ENCODE data around the gene NDUFB2. TPM values are rescaled to one million over a fixed set of nuclear protein-coding genes. Genes with fewer than 3 reads are reported as not detected.
A peak's percentile ranks its signal among the peaks of the same experiment; 100 is the strongest.

The NDUFB2 gene
- total RNA-seq, 1 experiment from 2014 or later: 296 TPM

DNA sequence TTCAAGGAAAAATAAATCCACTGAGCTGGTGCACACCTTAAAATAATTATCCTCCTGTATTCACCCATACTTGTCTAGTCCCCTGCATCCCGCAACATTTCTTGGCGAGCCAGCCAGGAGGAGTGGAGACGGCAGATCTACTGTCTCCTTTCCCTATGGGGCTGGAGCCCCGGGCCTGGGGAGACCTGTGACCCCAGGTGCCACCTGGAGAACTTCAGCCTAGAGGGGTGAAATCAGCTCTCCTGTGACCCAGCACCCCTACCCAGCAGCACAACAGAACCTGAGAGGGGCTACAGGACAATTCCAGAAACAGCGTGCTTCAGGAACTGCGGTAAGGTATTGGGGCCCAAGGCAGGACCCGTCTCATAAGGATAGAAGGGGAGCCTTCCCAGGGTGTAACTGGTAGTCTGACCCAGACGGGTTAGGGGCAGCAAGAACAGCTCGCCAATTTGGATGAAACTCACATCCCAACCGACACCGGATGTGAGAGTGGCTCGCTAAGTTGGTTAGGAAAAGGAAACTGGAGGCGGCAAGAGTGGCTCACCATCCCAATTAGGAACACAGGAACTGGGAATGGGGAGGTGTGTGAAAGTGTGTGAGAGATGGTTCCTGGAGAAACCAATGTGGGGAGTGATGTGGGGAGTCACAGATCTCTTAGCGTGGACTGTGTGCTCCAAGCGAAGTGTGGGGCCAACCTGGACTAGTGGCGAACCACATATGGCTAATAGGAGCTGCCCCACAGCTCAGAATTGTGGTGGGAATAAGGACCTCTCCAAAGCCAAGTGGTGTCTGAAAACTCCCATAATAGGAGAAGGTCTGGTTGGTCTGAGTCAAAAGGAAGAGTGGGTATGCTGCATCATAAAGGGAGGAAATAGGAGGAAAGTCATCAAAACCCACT lies 40.7 kb upstream of the NDUFB2 start:
- DNase-seq: no peak
- H2AFZ ChIP-seq (ENCODE audit: low read length): peak overlapping the region; percentile 81; the same call in 1 of the 2 replicates
- no peaks in the 10 kb centered on the region for H3K9me3 ChIP-seq (ENCODE audit: low read length)
- H3K9me2 ChIP-seq (replicated peaks; ENCODE audit: low read length): no peaks in the 10 kb centered on the region
- peak overlapping the region; percentile 82 for H3K4me2 ChIP-seq (ENCODE audit: low read length)
- ATAC-seq: no peak
- H3K27ac ChIP-seq (ENCODE audit: low read length): no peak overlapping the region
- H3F3A ChIP-seq (ENCODE audit: low read length, unreplicated experiment): no peaks in the 10 kb centered on the region
- H3K4me1 ChIP-seq (ENCODE audit: insufficient read depth, low read length): peaks cover 19% of the 10 kb centered on the region
- TF ChIP-seq EZH2 (IDR thresholded peaks at IDR 0.05; ENCODE audit: low read length, unreplicated experiment): no peak
- no peak for TF ChIP-seq EZH2phosphoT487 (IDR thresholded peaks at IDR 0.05; ENCODE audit: borderline replicate concordance, low read length)
- TF ChIP-seq, protein P1, sequence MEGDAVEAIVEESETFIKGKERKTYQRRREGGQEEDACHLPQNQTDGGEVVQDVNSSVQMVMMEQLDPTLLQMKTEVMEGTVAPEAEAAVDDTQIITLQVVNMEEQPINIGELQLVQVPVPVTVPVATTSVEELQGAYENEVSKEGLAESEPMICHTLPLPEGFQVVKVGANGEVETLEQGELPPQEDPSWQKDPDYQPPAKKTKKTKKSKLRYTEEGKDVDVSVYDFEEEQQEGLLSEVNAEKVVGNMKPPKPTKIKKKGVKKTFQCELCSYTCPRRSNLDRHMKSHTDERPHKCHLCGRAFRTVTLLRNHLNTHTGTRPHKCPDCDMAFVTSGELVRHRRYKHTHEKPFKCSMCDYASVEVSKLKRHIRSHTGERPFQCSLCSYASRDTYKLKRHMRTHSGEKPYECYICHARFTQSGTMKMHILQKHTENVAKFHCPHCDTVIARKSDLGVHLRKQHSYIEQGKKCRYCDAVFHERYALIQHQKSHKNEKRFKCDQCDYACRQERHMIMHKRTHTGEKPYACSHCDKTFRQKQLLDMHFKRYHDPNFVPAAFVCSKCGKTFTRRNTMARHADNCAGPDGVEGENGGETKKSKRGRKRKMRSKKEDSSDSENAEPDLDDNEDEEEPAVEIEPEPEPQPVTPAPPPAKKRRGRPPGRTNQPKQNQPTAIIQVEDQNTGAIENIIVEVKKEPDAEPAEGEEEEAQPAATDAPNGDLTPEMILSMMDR (conservative IDR thresholded peaks at IDR 0.05; ENCODE audit: low read depth, low read length): no peak
- H4K20me1 ChIP-seq (ENCODE audit: low read length): no peaks in the 10 kb centered on the region
- no peak overlapping the region for H3K9ac ChIP-seq (ENCODE audit: low read length)
- no TSS peak for BruUV-seq (replicated peaks)
- no peaks in the 10 kb centered on the region for H3K27me3 ChIP-seq (ENCODE audit: low read length)
- H3K4me3 ChIP-seq (ENCODE audit: low read length): peak overlapping the region; percentile 54; the same call in 1 of the 2 replicates
- ChIA-PET POLR2A (ENCODE audit: unreplicated experiment) (no interaction called here), CTCF (no interaction called here)
- H3K79me2 ChIP-seq (ENCODE audit: low read length): no peaks in the 10 kb centered on the region
- H3K36me3 ChIP-seq (ENCODE audit: low read depth, low read length): no peaks in the 10 kb centered on the region
- intact Hi-C loops (cut with micrococcal nuclease): loop anchor here (5.0 kb wide), 1 partner anchor 258 kb away; the partner anchor contains the start of gene SLC37A3

DNA sequence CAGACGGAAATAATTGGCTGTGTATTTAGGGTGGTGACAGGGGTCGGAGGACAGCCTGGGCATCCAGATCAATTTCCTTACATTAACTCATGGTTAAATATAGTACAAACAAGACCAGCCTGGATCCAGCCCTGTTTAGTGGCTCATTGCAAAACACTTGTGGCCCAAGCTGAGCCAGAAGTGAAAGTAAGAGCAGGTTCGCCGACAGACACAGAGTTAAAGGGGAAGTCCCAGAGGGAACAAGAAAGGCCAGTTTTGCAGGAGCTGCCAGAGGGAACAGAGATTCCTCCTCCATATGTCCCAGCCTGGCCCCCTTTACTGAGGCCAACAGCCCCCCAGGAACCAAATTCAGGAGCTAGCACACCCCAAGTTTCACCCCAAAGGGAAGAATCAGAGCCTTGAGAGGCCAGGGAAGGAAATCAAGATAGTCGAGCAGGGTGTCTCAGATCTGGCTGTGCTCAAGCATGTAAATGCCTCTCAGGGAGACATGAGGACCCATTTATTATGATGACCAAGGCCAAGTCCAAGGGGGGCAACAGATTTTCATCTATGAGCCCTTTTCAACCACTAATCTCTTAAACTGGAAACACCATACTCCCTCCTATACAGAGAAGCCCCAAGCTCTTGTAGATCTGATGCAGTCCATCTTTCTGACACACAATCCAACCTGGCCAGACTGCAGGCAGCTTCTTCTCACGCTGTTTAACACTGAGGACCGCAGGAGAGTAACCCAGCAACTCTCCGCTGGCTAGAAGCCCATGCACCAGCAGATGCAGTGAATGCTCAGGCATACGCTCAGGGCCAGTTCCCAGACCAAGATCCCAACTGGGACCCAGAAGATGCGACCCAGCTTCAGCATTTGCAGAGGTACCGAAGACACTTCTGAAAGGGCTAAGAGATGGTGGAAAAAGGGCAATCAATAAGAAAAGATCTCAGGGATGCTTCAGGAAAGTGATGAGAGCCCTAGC lies 39.7 kb upstream of the NDUFB2 start:
- intact Hi-C loops (cut with micrococcal nuclease): loop anchor here (5.0 kb wide), 1 partner anchor 260 kb away; the partner anchor contains the start of gene SLC37A3
- Histone ChIP-seq H3K27me3 (ENCODE audit: low read length) (no peaks in the 10 kb centered on the region), H3K36me3 (ENCODE audit: low read depth, low read length) (no peaks in the 10 kb centered on the region), H3F3A (ENCODE audit: low read length, unreplicated experiment) (no peaks in the 10 kb centered on the region), H3K27ac (ENCODE audit: low read length) (no peak overlapping the region), H3K79me2 (ENCODE audit: low read length) (no peaks in the 10 kb centered on the region), H4K20me1 (ENCODE audit: low read length) (no peaks in the 10 kb centered on the region), H3K4me1 (ENCODE audit: insufficient read depth, low read length) (peaks cover 9% of the 10 kb centered on the region), H3K9me3 (ENCODE audit: low read length) (no peaks in the 10 kb centered on the region), H3K4me2 (ENCODE audit: low read length) (peak overlapping the region; percentile 82), H2AFZ (ENCODE audit: low read length) (peak overlapping the region; percentile 81), H3K9me2 (replicated peaks; ENCODE audit: low read length) (no peaks in the 10 kb centered on the region), H3K4me3 (ENCODE audit: low read length) (peak overlapping the region; percentile 54), H3K9ac (ENCODE audit: low read length) (no peak overlapping the region)
- ChIA-PET POLR2A (ENCODE audit: unreplicated experiment) (no interaction called here), CTCF (no interaction called here)
- DNase-seq (peak; percentile 74), ATAC-seq (peak; percentile 62)
- TF ChIP-seq EZH2phosphoT487 (IDR thresholded peaks at IDR 0.05; ENCODE audit: borderline replicate concordance, low read length): no peak
- TF ChIP-seq, protein P1 (conservative IDR thresholded peaks at IDR 0.05; ENCODE audit: low read depth, low read length): no peak
- no TSS peak for BruUV-seq (replicated peaks)
